C4-2B (cell line): ENCODE results near the gene OLFML2B.

ENCODE experiments used
- CTCF ChIP-seq: fragments of 450-650 bp; conservative IDR thresholded peaks from 2 replicates; pipeline ENCODE4 v1.5.1; 2017; ENCODE audit warnings: mild to moderate bottlenecking
- ZFX ChIP-seq: fragments of 450-650 bp; IDR thresholded peaks from 2 replicates; pipeline ENCODE4 v1.6.1; 2017

DNA sequence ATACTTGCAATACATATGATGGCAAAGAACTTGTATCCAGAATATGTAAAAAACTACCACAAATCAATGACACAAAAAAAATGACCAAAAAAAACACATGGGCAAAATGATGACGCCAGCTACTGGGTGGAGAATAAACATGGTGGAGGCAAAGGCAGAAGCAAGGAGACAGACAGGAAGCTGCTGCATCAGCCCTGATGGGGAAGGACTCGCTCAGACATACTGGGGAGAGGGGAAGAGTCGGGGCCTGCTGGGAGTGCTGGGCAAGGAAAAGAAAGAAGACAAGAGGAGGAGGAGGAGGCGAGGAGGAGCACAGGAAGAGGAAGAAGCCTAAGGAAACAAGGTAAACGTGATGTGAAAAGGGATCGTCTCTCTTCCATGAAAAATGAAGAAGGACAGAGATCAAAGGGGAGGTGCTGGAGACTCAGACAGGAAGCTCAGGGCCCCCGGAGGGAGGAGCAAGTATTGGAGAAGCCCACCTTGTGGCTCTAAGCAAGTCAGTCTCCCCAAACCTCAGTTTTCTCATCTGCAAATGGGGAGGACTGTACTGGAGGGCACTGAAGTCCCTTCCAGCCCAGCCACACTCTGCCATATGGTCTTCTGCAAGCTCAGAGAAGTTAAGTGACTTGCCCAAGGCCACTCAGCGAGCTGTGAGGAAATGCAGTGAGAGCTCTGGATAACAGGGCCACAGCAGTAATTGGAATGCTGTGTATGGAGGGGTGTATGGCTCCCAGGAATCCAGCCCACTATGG is 24.2 kb downstream of the OLFML2B start:
- TF ChIP-seq CTCF = no peak
- TF ChIP-seq ZFX = no peak
